Testis (tissue), 2 donors: ENCODE data around the gene PCNX3.

ENCODE experiments used
- CTCF ChIP-seq, 3 experiments: fragments of 450-650 bp in 2 of 3; fragments of 200-600 bp in 1 of 3; sonication (generic) in 1 of 3; IDR thresholded peaks; one replicate each; pipeline ENCODE4 v1.5.1; 2016 to 2019; ENCODE audit warnings: antibody characterized with exemption in 3 of 3, mild to moderate bottlenecking in 2 of 3, moderate library complexity in 1 of 3
- POLR2A ChIP-seq: fragments of 450-650 bp; IDR thresholded peaks from one replicate; pipeline ENCODE4 v1.6.1; 2017; ENCODE audit warnings: antibody characterized with exemption, mild to moderate bottlenecking, moderate library complexity

GRCh38 chr11:65651589-65652510 lies 36.3 kb downstream of the PCNX3 start:
- TF ChIP-seq CTCF (IDR thresholded peaks at IDR 0.05) (no peak), POLR2A (no peak)
